Endothelial cell of umbilical vein (primary cell): ENCODE results near the gene PSME3. TPM values are rescaled to one million over a fixed set of nuclear protein-coding genes. Genes with fewer than 3 reads are reported as not detected.
"Not testable (repeated sequence)": the region's sequence is repeated elsewhere in the genome, so short reads cannot be mapped to it uniquely, and the experiment has no call there.

Experiments used
- BruUV-seq: library from RNA; stranded (reverse); fragments of 400-500 nt; replicated peaks from 2 replicates; lab custom pipeline; 2021; lab: Mats Ljungman, UMichigan
- CTCF ChIA-PET: fragments of 300-600, 350-600 bp; sonication (Branson Sonifier 250); formaldehyde crosslinking; loops from one replicate; lab custom pipeline; 2021; ENCODE audit warnings: antibody characterized with exemption, inconsistent platforms; lab: Charles Lee
- POLR2A ChIA-PET: fragments of 300-600, 350-600 bp; sonication (Branson Sonifier 250); formaldehyde crosslinking; loops from one replicate; lab custom pipeline; 2021; ENCODE audit warnings: antibody characterized with exemption, inconsistent platforms; lab: Charles Lee
- DNase-seq: peaks from one replicate; pipeline ENCODE4 v3.0.0-alpha.2; 2011; ENCODE audit warnings: low read depth, low spot score
- FAIRE-seq: peaks from 2 replicates; lab custom pipeline; 2011; peaks lifted over from hg19 to GRCh38; lab: Jason Lieb, UNC
- H2AFZ ChIP-seq: 2 replicates; pipeline ENCODE4 v1.6.0; 2012; ENCODE audit warnings: low read depth, low read length, control low read depth, inconsistent platforms
- H3K27ac ChIP-seq: 2 replicates; pipeline ENCODE4 v1.5.1; 2011; ENCODE audit warnings: low read depth, mild to moderate bottlenecking, control low read depth, low read length, moderate library complexity; ENCODE audit not compliant: insufficient read depth
- H3K27me3 ChIP-seq, 2 experiments: 2 replicates each; pipeline versions ENCODE4 v1.6.0 to v1.6.1; 2011; ENCODE audit warnings: low read length in 2 of 2, mixed read lengths in 1 of 2; ENCODE audit not compliant: control insufficient read depth in 2 of 2, insufficient read depth in 2 of 2
- H3K36me3 ChIP-seq, 2 experiments: 2 replicates in 1 of 2; 3 replicates in 1 of 2; pipeline ENCODE4 v1.5.1; 2011; ENCODE audit warnings: low read length in 2 of 2, mild to moderate bottlenecking in 1 of 2, moderate library complexity in 1 of 2; ENCODE audit not compliant: control insufficient read depth in 2 of 2, insufficient read depth in 2 of 2; ENCODE audit errors: extremely low read depth in 1 of 2
- H3K4me1 ChIP-seq: 3 replicates; pipeline ENCODE4 v1.5.1; 2011; ENCODE audit warnings: mild to moderate bottlenecking, low read length; ENCODE audit not compliant: control insufficient read depth, insufficient read depth; ENCODE audit errors: extremely low read depth
- H3K4me2 ChIP-seq: 2 replicates; pipeline ENCODE4 v1.6.1; 2011; ENCODE audit warnings: low read length, control low read depth, mixed read lengths; ENCODE audit not compliant: insufficient read depth
- H3K4me3 ChIP-seq, 3 experiments: fragments of 200-600 bp in 1 of 3; sonication (generic), shearing (Covaris generic) in 1 of 3; replicated peaks in 1 of 3; 2 replicates each; pipeline ENCODE4 v1.5.1; 2011 to 2016; ENCODE audit warnings: control low read depth in 3 of 3, low read length in 3 of 3, mild to moderate bottlenecking in 2 of 3, inconsistent platforms in 1 of 3, low read depth in 1 of 3, moderate library complexity in 1 of 3; ENCODE audit not compliant: insufficient read depth in 1 of 3
- H3K79me2 ChIP-seq: 2 replicates; pipeline ENCODE4 v1.6.0; 2012; ENCODE audit warnings: low read length, inconsistent platforms; ENCODE audit not compliant: control insufficient read depth, insufficient read depth
- H3K9ac ChIP-seq: replicated peaks from 2 replicates; pipeline ENCODE3; 2011; ENCODE audit warnings: low read length, control low read depth; ENCODE audit not compliant: insufficient read depth; ENCODE audit errors: extremely low read depth
- H3K9me1 ChIP-seq: replicated peaks from 3 replicates; pipeline ENCODE4 v1.6.0; 2011; ENCODE audit warnings: mild to moderate bottlenecking, low read length; ENCODE audit not compliant: control insufficient read depth, insufficient read depth; ENCODE audit errors: extremely low read depth
- H3K9me3 ChIP-seq: replicated peaks from 2 replicates; pipeline ENCODE4 v1.5.1; 2012; ENCODE audit warnings: low read length, inconsistent platforms; ENCODE audit not compliant: control insufficient read depth, insufficient read depth
- H4K20me1 ChIP-seq: replicated peaks from 2 replicates; pipeline ENCODE3; 2011; ENCODE audit warnings: mild to moderate bottlenecking, low read length; ENCODE audit not compliant: control insufficient read depth, insufficient read depth; ENCODE audit errors: extremely low read depth
- EZH2 ChIP-seq: IDR thresholded peaks from 2 replicates; pipeline ENCODE4 v1.6.1; 2012; ENCODE audit warnings: borderline replicate concordance, low read depth, mild to moderate bottlenecking, moderate library complexity, low read length, inconsistent platforms; ENCODE audit not compliant: severe bottlenecking
- FOS ChIP-seq: IDR thresholded peaks from 2 replicates; pipeline ENCODE4 v1.6.1; 2011; ENCODE audit warnings: mild to moderate bottlenecking, low read length, moderate library complexity, borderline replicate concordance; ENCODE audit not compliant: insufficient read depth
- GATA2 ChIP-seq: IDR thresholded peaks from 2 replicates; pipeline ENCODE4 v1.7.0; 2011; ENCODE audit warnings: low read depth, mild to moderate bottlenecking, moderate library complexity, mixed read lengths, low read length; ENCODE audit not compliant: insufficient read length, insufficient read depth
- JUN ChIP-seq: IDR thresholded peaks from 2 replicates; pipeline ENCODE4 v1.6.1; 2011; ENCODE audit warnings: borderline replicate concordance, low read depth; ENCODE audit not compliant: insufficient read length, insufficient read depth
- MYC ChIP-seq: IDR thresholded peaks from one replicate; pipeline ENCODE4 v1.6.1; 2011; ENCODE audit warnings: mild to moderate bottlenecking, low read depth, low read length
- POLR2A ChIP-seq: IDR thresholded peaks from 2 replicates; pipeline ENCODE4 v1.6.1; 2012; ENCODE audit warnings: low read depth, mild to moderate bottlenecking, control low read depth, low read length
- POLR2AphosphoS5 ChIP-seq: IDR thresholded peaks from 2 replicates; pipeline ENCODE4 v1.6.1; 2012; ENCODE audit warnings: low read depth, mild to moderate bottlenecking, control low read depth, low read length, moderate library complexity; ENCODE audit not compliant: insufficient read depth
- dilution Hi-C: fragments of 300-500 bp; cut with MboI; formaldehyde crosslinking; loops from one replicate; pipeline ENCODE4 v1.15.0; 2019; ENCODE audit warnings: low sequenced_read_pairs; ENCODE audit not compliant: extremely low pct_ligation_motif_present
- intact Hi-C: fragments of 100-400 bp; cut with micrococcal nuclease; formaldehyde crosslinking; loops from one replicate; pipeline ENCODE4 v1.10.0; 2022
- polyA plus RNA-seq, 4 experiments: library from polyadenylated mRNA; depleted of rRNA in 3 of 4; stranded (reverse) in 3 of 4; unstranded in 1 of 4; fragments of >200 nt; gene quantifications; 2 replicates each; pipeline versions ENCODE4 v1.2.1 to v1.2.3, GENCODE V29; 2011 to 2012; ENCODE audit warnings: missing spikeins in 1 of 4
- total RNA-seq: library from RNA; stranded (reverse); gene quantifications from 2 replicates; pipeline ENCODE4 v1.2.3, GENCODE V29; 2021
- TF ChIP-seq, protein P1 (sequence below): IDR thresholded peaks from 2 replicates; pipeline ENCODE4 v1.6.1; 2011; ENCODE audit not compliant: insufficient read depth, insufficient read length
- TF ChIP-seq, protein P2 (sequence below), 2 donors: IDR thresholded peaks; 1 replicate in 1 of 2; 2 replicates in 1 of 2; pipeline ENCODE4 v1.5.1; 2011; ENCODE audit warnings: low read length in 2 of 2, mild to moderate bottlenecking in 2 of 2, moderate library complexity in 2 of 2, control low read depth in 1 of 2, inconsistent platforms in 1 of 2, low read depth in 1 of 2; ENCODE audit not compliant: insufficient read depth in 1 of 2; ENCODE audit errors: extremely low read depth in 1 of 2

The PSME3 gene
- total and polyA plus RNA-seq, 2 donors (not counting 3 experiments of a cell fraction or from before 2014, with no cell fraction given): 98.4 to 126 TPM

DNA sequence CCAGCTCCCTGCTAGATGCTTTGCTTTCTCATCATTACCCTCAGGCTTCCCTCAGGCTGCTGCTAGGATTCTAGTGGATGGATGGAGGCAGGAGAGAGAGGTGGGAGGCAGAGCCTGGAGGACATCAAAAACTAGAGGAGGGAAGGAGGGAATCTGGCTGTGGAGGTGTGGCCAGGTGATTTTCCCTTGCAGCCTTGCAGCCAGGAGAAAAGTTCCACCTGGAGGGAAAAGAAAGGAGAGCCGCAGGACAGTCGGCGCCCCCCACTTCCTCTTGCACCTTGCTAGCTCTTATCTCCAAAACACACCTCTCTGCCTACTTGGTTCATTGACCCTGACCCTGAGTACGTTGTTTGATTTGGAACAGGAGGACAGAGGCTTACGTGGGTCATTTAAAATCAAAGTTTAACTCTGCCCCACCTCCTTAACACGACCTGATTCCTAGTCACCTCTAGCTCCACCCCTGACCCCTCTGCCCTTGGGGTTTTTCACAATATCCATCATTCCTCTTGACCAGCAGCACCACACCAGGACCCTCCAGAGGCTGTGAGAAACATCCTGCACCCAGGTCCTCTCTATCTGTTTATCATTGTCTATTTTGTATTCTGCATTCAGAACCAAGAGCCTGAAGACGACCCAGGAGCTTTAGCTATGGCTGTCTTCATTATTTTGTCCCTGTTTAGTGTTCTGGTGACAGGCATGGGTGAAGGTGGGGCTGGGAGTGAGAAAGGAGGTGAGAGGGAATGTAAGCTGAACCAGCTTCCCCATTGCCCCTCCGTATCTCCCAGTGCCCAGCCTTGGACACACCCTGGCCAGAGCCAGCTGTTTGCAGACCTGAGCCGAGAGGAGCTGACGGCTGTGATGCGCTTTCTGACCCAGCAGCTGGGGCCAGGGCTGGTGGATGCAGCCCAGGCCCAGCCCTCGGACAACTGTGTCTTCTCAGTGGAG lies 33.7 kb downstream of the PSME3 start:
- no peak overlapping the region for H2AFZ ChIP-seq
- no peaks in the 10 kb centered on the region for H4K20me1 ChIP-seq
- no peak overlapping the region for H3K4me2 ChIP-seq
- H3K36me3 ChIP-seq: no peaks in the 10 kb centered on the region
- no TSS peak for BruUV-seq
- no peak overlapping the region for H3K9ac ChIP-seq
- H3K9me3 ChIP-seq: no peaks in the 10 kb centered on the region
- intact Hi-C loops (no loop called here), dilution Hi-C loops (no loop called here)
- ChIA-PET CTCF (interaction anchor here (1.2 kb wide), 1 partner anchor 18 kb away, joined by 3 read pairs; no protein-coding TSS in a partner anchor), POLR2A (no interaction called here)
- no peak for FAIRE-seq
- no peaks in the 10 kb centered on the region for H3K4me1 ChIP-seq
- no peaks in the 10 kb centered on the region for H3K79me2 ChIP-seq
- no peaks in the 10 kb centered on the region for H3K9me1 ChIP-seq
- no peak overlapping the region for H3K4me3 ChIP-seq
- TF ChIP-seq, protein P1, sequence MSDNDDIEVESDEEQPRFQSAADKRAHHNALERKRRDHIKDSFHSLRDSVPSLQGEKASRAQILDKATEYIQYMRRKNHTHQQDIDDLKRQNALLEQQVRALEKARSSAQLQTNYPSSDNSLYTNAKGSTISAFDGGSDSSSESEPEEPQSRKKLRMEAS: no peak
- TF ChIP-seq GATA2: no peak
- no peak for TF ChIP-seq FOS
- TF ChIP-seq JUN: no peak
- TF ChIP-seq MYC: no peak
- no peak for TF ChIP-seq POLR2AphosphoS5
- TF ChIP-seq, protein P2, sequence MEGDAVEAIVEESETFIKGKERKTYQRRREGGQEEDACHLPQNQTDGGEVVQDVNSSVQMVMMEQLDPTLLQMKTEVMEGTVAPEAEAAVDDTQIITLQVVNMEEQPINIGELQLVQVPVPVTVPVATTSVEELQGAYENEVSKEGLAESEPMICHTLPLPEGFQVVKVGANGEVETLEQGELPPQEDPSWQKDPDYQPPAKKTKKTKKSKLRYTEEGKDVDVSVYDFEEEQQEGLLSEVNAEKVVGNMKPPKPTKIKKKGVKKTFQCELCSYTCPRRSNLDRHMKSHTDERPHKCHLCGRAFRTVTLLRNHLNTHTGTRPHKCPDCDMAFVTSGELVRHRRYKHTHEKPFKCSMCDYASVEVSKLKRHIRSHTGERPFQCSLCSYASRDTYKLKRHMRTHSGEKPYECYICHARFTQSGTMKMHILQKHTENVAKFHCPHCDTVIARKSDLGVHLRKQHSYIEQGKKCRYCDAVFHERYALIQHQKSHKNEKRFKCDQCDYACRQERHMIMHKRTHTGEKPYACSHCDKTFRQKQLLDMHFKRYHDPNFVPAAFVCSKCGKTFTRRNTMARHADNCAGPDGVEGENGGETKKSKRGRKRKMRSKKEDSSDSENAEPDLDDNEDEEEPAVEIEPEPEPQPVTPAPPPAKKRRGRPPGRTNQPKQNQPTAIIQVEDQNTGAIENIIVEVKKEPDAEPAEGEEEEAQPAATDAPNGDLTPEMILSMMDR (IDR thresholded peaks at IDR 0.05; ENCODE audit: extremely low read depth in 1 of 2, insufficient read depth in 1 of 2, low read depth in 1 of 2, low read length in 2 of 2): no peak
- TF ChIP-seq EZH2: no peak
- TF ChIP-seq POLR2A: no peak
- no peak for DNase-seq
- no peak overlapping the region for H3K27ac ChIP-seq
- peaks cover 0 to 4% of the 10 kb centered on the region in 2 experiments for H3K27me3 ChIP-seq

DNA sequence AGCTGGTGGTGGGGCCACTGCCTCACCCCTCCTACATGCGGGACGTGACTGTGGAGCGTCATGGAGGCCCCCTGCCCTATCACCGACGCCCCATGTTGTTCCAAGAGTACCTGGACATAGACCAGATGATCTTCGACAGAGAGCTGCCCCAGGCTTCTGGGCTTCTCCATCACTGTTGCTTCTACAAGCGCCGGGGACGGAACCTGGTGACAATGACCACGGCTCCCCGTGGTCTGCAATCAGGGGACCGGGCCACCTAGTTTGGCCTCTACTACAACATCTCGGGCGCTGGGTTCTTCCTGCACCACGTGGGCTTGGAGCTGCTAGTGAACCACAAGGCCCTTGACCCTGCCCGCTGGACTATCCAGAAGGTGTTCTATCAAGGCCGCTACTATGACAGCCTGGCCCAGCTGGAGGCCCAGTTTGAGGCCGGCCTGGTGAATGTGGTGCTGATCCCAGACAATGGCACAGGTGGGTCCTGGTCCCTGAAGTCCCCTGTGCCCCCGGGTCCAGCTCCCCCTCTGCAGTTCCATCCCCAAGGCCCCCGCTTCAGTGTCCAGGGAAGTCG lies 34.6 kb downstream of the PSME3 start:
- H4K20me1 ChIP-seq, dilution Hi-C loops, H3K27ac ChIP-seq, H3K4me1 ChIP-seq, H3K36me3 ChIP-seq, DNase-seq, H3K9me3 ChIP-seq, POLR2A ChIA-PET, H3K9ac ChIP-seq, H3K9me1 ChIP-seq, H2AFZ ChIP-seq, FAIRE-seq, BruUV-seq, H3K4me3 ChIP-seq, H3K4me2 ChIP-seq, H3K27me3 ChIP-seq, H3K79me2 ChIP-seq, intact Hi-C loops: not testable (repeated sequence)
- CTCF ChIA-PET: interaction anchor here (1.2 kb wide), 1 partner anchor 19 kb away, joined by 3 read pairs; no protein-coding TSS in a partner anchor
